NCI-H226 (cell line): Measurements from ENCODE around the gene EPPIN.

Source experiments
- DNase-seq: peaks from one replicate; pipeline ENCODE4 v3.0.0-alpha.2; 2015

Gene EPPIN

DNA sequence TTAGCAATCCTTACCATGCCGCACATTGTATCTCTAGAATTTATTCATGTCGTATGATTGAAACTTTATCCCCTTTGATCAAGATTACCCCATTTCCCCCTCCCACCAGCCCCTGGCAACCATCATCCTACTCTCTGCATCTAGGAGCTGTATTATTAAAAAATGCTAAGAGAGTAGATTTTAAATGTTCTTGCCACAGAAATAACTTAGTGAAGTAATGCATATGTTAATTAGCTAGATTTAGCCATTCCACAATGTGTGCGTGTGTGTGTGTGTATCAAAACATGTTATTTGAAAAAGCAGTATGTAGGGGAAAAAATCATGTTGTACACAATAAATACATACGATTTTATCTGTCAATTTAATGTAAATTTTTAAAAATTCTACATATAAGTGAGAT, 19.9 kb downstream of the EPPIN start:
- no peak for DNase-seq

DNA sequence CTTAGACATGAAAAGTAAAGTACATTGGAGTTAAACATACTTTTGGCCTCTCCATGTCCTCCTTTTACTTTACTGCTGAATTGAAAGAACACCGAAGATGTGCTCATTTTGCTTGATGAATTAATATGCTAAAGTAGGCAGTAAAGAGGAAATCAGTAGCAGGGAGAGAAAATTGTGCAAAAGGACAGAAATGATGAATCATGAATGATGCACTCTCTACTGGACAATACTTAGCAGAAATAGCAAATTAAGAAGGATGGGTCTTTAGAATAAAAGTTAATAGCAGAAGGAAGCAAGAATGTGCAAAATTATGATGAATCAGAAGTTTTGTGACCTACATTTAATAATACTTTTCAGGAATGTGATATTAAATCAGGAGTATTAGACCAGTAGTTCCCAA, 23.4 kb downstream of the EPPIN start:
- no peak for DNase-seq

DNA sequence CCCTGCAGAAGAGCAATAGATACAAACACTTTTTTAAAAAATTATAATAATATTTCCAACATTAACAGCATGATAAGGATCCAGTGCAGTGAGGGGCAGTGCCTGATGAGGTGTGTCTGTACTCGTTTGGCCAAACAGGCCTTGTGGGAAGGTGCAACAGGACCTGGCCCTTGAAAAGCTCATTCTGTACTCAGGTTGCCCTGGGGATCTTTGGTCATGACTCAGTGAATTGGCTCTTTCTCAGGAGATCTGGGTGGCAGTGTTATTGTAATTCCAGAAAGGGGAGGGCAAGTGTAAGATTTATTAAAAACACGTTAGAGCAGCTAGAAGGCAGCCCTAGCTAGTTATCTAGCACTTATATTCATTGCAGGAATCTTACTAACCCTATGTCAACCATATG, 28.9 kb downstream of the EPPIN start:
- DNase-seq: peak; percentile 58

DNA sequence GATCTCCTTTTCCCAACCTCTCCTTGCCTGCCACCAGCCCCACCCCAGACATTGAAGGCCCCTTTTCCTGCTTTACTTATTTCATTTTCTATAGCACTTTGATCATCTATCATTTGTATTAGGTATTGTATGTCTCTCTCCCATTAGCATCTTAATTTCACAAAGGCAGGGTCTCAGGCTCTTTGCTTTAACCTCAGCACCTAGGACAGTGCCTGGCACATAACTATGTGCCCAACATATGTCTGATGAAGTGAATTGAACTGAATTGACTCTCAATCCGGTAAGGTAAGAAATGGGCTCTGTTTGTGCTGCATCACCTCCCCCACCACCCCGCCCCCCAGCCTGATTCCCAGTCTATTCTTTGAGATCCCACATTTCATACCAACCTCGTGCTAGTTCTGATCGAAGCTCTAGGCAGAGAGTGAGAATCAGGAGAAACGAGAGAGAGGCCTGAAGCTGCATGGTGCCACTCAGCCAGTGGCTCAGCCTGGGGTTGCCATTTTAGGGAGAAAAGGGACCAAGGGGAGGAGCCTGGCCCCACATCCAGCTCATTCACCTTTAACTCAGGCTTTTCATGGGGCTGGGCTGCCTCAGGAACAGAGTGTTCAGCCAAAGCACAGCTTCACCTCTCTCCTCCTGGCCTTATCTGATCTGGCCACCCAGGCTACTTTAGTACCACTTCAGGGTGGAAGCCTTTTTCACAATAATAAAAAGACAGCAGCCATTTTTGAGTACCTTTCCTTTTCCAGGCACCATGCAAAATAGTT, 31.9 kb downstream of the EPPIN start, which contains the start of gene SPINT3:
Gene SPINT3, minus strand, starts transcription at position 476 of the 767 bp plus-strand sequence. Its CDS starts 14 bp downstream, at position 462.
- no peak for DNase-seq

DNA sequence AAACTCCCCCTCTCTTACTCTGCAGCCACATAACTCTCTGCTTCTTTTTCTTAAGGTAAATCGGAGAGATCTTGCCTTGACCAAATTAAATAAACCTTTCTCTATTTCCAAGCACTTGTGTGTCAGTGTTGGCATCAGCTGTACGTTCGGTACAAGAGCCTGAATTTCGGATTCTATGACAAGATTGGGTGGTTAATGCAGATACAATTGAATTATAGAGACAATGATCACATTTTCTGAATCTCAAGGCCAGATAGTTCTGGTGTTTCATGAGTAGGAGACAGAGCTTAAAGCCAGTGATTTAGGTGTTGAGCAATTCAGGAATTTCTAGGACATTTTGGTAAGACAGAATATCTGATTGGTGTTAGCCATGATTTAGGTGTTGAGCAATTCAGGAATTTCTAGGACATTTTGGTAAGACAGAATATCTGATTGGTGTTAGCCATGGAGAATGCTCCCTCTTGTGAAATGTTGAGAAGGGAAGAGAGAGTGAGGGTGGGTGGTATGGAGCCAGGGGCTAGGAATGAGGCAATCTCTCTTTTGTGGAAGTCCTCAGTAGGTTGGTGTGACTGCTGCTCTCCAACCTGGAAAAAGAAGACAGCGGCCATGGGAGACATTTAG, 36.8 kb downstream of the EPPIN start:
- peak; percentile 47 for DNase-seq

DNA sequence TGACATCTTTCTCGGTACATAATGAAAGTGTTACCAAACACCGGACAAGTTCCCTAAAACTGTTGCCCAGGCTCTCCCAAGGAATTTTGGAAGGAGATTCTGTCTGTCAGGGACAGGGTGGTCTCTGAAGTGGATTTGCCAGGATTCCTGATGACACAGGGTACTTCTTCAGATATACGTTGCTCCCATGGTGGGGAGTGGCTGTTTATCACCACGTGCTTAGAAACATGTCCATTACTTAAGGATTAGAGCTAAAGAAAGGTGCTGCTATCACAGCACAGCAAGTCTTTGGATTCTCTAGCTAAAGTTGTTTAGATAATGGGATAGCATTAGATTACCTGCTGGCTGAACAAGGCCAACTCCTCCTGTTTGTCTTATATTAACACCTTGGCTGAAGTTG, 38.1 kb downstream of the EPPIN start:
- DNase-seq: no peak

DNA sequence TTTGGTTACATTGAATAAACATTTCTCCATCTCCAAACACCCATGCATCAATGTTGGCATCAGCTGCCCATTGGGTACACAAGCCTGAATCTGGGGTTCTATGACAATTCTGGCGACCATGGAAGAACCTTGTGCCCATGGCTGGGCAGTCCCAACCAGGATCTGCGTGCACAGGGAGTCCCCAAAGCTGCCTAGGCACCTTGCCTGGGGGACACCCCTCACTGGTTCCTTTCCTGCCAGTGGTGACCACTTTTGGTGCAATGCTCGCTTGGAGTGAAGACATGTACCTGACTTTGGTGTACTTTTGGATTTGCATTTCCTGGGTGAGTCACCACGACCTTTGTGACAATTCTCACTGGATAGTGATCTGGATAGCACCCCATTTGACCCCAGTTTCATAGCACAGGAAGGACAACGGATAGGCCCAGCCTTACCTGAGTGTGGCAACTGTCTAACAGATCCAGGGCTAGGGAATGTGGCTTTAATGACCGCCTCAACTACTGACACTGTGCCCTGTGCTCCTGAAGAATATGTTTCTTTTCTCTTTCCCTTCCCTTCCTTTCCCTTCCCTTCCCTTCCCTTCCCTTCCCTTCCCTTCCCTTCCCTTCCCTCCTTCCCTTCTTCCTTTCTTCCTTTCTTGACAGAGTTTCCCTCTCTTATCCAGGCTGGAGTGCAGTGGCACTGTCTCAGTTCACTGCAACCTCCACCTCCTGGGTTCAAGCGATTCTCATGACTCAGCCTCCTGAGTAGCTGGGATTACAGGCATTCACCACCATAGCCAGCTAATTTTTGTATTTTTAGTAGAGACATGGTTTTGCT, 38.9 kb downstream of the EPPIN start:
- no peak for DNase-seq

DNA sequence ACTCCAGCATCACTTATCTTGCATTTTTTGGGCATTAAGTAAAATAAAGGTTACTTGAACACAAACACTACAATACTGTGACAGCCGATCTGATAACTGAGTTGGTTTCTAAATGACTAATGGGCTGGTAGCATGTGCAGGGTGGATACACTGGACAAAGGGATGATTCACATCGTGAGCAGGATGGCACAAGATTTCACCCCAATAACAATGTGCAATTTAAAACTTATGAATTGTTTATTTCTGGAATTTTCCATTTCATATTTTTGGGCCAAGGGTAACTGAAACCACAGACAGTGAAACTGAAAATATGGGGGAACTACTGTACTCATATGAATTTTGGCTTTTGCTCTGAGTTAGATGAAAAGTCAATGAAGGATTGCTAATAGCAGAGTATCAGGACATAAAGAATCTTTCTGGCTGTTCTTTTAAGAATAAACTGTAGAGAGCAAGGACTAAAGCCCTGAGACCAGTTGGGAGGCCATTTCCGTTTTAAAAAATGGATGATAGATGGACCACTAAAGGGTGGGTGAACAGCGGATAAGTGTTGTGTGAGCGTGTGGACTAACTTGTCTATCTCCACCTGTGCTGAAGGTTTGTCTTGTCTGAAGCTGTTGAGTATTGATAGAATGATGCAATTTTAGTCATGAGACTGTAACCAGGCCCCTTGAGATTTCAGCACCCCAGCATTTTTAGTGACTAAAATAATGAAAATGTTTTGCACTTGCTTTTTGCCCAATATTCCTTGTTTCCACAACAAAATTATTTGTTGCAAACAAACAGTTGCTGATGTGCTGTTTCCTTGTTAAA, 40.0 kb downstream of the EPPIN start:
- DNase-seq: peak; percentile 51

DNA sequence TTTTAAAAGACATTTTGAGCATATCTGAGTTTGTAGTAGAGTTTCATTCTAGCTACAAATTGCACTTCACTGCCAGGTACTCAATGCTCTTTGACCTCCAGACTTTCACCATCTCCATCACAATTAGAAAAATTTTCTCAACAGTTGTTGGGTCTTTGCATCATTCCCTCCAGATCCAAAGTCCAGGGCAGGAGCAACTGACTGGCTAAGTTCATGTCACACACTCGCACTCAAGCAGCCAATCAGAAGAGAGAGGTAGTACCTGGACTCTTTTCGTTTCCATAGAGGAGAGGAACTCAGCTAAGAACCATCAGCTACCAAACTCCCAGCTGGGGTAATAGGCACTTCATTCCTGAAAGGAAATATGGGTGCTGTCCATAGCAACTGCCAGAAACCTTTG, 40.8 kb downstream of the EPPIN start:
- no peak for DNase-seq

DNA sequence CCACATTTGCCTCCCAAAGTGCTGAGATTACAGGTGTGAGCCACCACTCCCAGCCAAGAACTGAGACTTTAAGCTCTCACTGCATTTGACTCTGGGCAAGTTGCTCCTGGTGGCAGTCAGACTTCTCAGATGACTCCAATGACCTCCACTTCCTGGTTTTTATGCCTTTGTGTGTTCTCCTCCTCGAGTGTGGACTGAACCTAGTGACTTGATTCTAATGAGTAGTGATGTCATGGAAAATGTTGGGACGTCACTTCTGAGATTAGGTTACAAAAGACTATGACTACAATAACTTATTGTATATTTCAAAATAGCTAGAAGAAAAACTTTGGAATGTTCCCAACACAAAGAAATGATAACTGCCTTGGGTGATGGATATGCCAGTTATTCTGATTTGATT, 43.8 kb downstream of the EPPIN start:
- no peak for DNase-seq

DNA sequence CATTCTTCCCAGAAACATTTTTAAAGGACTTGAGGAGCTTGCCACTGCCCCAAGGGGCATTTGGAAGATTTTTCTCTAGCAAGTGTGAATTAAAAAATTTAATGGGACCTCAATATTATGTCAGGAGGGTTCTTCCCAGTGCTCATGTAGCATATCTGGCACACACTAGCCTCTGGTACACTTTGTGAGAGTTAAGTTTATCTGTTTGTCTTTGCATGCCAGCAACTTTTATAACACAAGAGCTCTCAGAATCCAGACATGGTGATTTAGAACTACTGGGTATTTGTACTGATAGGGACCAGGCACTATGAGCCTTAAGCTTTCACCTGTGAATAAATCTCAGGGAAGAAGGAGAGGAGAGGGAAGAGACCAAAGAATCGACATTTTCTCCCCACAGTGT, 44.6 kb downstream of the EPPIN start:
- DNase-seq: no peak

DNA sequence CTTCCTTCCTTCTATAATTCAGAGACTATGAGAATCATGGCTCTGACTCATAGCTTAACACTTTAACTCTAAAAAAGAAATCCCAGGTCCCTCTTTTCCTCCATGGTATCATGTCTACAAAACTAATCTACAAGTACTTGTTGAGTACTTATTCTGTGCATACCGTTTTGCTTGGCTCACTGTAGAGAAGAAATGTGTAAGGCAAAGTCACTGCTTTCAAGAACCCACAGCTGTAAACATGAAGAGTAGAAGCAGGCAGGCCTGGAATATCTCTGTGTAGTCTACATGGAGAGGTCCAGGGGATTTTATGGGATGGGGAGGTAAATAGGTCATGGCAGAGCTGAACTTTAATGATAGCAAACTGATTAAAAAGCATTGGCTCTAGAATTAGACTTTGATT, 45.6 kb downstream of the EPPIN start:
- no peak for DNase-seq

DNA sequence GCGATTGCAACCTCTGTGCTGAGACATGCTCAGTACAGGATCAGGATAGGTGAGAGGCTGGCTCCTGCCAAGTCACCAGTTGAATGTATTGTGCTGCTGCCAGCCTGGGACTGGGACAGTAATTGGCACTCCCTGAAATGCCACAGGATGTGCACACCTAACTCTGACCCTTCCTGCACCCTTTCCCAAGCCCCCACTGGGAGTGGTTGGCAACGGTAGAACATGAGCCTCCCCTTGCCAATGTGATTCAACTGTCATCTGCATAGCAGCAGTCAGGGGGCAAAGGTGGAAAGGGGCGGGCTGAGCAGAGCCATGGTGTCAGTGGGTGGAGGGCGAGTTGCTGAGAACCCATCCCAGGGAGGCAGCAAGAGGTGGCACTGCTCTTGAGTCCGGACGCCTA, 47.2 kb downstream of the EPPIN start:
- no peak for DNase-seq

DNA sequence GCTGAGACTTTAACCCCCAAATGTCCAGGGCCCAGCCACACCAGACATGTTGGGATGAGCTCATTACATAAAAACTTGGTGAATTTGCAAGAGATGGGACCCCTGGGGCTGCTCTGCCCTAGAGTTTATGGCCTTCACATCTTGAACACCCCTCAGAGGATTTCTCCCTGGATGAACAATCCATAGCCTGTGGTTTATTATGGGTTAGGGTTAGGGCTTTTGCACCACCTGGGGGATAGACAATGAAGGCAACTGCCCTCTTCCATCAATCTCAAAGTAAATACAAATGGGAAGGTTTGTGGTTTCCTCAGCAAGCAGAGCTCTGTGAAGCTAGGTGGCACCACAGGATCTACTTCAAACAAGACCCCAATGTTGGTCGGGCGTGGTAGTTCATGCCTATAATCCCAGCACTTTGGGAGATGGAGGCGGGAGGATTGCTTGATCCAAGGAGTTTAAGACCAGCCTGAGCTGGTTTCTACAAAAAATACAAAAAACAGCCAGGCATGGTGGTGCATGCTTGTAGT, 49.2 kb downstream of the EPPIN start:
- no peak for DNase-seq

DNA sequence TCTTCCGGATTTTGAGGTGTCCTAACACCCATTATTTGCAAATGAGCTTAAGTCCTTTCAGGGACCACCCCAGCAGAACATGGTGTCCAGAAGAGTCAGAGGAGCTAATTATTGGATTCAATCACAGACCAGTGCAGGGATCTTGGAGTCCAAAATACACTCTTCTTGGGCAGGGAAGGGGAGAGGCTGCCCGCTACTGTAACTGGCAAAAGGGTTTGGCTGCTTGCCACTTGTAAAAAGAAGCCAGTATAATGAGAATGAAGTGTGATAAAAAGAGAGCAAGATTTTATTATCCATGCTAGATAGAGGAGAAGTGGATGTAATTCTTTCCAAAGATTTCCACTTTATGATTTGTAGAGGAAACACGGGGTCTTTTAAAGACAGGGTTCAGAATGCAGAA, 51.0 kb downstream of the EPPIN start:
- no peak for DNase-seq

DNA sequence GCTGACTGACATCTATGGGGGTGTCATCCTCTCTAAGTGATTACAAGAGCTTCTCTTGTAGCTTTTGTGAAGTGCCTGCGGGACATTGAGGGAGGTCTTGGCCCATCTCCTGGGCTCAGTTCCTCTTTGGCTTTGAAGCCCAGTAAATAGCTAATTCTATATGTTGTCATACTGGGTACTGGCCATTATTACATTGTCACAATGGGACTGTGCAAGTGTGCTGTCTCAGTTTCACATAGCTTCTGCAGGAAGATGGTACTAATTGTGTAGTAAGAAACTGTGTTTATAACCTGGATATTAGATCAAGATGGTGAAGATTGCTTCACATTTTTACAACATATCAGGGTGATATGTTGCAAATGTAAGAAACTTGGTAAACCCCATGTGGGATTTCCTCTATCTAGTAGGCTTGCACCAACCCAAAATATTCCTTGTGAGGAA, 51.7 kb downstream of the EPPIN start:
- no peak for DNase-seq
